Stimulated activated CD4-positive, alpha-beta T cell treated with anti-CD3 and anti-CD28 coated beads, TNF-alpha, amount 100 ng/mL, for 1 hour (primary cell): Measurements from ENCODE around the gene HSPA12A.
"Not testable (repeated sequence)": the region's sequence is repeated elsewhere in the genome, so short reads cannot be mapped to it uniquely, and the experiment has no call there.

Experiments
- DNase-seq, 3 donors: peaks; one replicate each; pipeline ENCODE4 v3.0.0-alpha.2; 2020; ENCODE audit warnings: low read depth in 3 of 3, low spot score in 1 of 3

HSPA12A gene

DNA sequence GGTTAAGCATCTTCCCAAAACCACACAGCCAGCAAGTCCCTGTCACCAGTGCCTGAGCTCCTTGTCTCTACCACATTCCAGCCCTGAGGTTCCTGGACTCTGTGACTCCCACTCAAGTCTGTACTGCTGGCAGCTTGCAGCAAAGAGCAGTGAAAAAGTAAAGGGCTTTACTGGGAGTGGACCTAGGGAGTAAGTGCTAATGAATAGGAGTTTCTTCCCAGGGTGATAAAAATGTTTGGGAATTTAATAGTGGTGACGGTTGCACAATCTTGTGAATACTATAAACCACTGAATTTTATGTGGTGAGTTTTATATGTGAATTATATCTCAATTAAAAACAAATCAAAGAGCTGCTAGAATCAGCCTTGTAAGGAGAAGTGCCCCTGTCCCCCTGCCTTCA lies 22.6 kb downstream of the HSPA12A start:
- no peak for DNase-seq

- no peak for DNase-seq
These were observed 24.3 kb downstream of the HSPA12A start for GRCh38 chr10:116718058-116718457.

DNA sequence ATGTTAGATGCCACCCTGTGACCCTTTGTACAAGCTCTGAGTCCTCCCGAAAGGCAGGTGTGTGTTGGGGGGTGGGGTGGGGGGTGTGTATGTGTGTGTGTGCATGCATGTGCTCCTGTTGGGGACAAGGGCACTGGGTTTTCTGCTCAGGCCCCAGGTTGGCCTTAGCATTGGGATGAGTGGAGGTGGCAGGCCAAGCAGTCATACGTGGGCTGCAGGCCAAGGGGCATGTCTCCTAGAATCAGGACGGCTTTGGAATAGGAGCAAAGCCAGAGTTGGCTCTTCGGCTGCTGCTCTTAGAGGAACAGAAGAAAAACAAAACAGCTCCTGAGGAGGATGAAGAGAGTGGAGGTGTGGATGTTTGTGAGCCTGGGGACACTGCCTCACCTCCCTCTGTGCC lies 26.0 kb downstream of the HSPA12A start:
- DNase-seq: no peak

GRCh38 chr10:116715839-116716377 lies 26.5 kb downstream of the HSPA12A start:
- DNase-seq: no peak

- DNase-seq: no peak
These were observed 27.0 kb downstream of the HSPA12A start for GRCh38 chr10:116715341-116715740.

- DNase-seq: no peak
These were observed 28.5 kb downstream of the HSPA12A start for GRCh38 chr10:116713846-116714245.

DNA sequence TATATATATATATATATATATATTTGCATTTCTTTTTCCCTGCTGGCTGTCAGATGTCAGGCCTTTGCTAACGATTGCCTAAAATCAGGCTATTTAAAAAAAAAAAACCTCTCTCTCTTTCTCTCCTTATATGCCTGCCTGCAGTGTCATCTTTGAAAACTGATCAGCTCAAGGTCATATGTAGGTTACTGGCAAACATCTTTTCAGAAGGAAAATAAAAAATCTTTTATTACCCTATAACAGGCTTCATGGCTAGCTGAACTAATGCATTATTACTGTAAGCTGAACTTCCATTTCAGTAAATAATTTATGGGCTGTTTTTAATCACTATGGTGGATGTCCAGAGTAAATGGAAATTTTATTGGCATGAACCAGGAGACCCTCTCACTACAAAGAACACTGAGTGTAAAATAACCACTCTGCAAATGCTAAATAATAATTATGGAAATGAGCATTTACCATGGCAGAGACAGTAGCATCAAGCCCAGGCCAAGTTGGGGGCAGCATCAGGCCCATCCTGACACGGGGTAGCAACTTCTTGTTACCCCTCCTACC lies 29.3 kb downstream of the HSPA12A start:
- DNase-seq: no peak

DNA sequence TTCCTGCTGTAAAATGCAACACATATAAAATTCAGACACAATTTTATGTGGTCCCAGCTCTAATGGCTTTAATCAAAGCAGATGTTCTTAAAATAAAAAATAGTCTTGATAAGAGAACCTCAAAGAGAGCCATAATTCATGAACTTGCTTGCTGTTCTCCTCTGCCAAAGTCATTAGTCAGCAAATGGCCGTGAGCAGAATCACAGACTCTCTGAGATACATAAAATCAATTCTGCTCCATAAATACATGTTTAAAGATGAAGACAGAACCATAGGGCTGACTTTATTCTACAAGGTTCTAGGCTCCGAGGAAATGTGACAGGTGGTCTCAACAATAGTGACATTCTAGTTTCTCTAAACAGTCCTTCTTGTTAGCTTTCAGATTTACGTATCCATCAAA lies 29.8 kb downstream of the HSPA12A start:
- no peak for DNase-seq

- DNase-seq: not testable (repeated sequence)
These were observed 30.6 kb downstream of the HSPA12A start for GRCh38 chr10:116711803-116712202.

GRCh38 chr10:116710076-116710475 lies 32.3 kb downstream of the HSPA12A start:
- DNase-seq: no peak

GRCh38 chr10:116708877-116709276 lies 33.5 kb downstream of the HSPA12A start:
- no peak for DNase-seq

GRCh38 chr10:116708391-116708821 lies 34.0 kb downstream of the HSPA12A start:
- DNase-seq: no peak

- DNase-seq: no peak
These were observed 34.4 kb downstream of the HSPA12A start for GRCh38 chr10:116707981-116708380.

DNA sequence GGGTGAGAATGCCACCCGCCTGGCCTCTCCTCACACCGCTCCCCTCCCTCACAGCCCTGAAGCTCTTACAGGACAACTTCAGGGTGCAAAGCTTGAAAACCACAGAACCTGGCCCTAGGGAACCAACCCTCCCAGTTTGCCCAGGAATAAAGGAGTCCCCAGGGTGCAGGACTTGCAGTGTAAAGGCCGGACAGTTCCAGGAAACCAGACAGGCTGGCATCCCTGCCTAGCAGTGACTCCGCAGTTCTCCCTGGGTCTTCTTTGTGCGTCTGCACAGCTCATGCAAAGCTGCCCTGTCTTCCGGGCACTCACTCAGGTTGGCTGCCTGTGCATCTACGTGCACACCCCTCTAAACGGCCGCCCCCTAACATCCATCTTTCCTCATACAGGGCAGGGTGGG lies 36.1 kb downstream of the HSPA12A start:
- DNase-seq: no peak

- DNase-seq: no peak
These were observed 36.9 kb downstream of the HSPA12A start for GRCh38 chr10:116705498-116705897.

- DNase-seq: no peak
These were observed 37.4 kb downstream of the HSPA12A start for GRCh38 chr10:116704926-116705325.

GRCh38 chr10:116702165-116702564 lies 40.2 kb downstream of the HSPA12A start:
- no peak for DNase-seq

DNA sequence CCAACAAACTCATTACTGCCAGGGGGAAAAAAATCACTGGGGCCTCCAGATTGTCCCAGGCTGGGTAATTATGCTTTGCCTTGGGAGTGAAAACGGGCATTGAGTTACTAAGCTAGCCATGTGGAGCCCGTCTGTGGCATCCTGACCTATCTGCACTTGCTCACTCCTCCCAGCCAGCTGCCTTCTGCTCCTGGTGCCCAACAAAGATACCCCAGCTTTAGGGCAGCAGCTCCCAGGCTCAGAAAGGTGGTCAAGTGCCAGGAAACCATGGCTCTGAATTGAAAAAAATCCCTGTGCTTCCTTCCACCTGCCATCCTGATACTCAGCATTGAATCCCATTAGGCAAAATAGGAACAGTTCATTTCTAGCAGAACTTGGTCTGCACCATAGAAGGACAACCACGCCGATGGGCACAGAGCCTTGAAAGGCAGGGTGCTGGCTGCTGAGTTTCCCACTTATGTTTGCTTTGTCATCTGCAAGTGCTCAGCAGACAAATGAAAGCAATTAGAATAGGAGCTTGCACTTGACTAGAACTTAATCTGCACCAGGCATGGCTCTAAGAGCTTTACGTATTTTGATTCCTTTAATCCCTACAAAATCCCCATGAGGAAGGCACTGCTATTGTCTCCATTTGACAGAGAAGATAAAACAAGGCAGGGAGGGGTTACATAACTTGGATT lies 42.8 kb downstream of the HSPA12A start:
- no peak for DNase-seq

DNA sequence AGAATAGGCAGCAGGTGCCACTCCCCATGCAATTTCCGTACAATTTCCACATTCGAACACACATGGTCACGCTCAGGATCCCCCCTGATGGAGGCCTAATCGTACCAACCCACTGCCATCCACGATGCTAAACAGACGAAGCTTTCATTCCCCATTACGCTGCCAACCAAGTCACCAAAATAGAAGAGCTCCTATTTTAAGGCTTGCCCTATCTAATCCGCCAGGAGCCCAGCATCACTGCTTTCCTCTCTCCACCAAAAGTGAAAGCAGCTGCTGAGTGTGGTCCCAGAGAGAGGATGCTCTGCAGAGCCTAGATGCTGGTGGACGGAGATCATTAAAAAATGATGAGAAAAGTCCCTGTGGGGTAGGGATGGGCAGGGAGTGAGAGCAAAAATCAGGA lies 43.3 kb downstream of the HSPA12A start:
- DNase-seq: no peak

- no peak for DNase-seq
These were observed 44.0 kb downstream of the HSPA12A start for GRCh38 chr10:116698364-116698763.

GRCh38 chr10:116697816-116698215 lies 44.5 kb downstream of the HSPA12A start:
- DNase-seq: no peak

GRCh38 chr10:116696919-116697318 lies 45.4 kb downstream of the HSPA12A start:
- DNase-seq: no peak

DNA sequence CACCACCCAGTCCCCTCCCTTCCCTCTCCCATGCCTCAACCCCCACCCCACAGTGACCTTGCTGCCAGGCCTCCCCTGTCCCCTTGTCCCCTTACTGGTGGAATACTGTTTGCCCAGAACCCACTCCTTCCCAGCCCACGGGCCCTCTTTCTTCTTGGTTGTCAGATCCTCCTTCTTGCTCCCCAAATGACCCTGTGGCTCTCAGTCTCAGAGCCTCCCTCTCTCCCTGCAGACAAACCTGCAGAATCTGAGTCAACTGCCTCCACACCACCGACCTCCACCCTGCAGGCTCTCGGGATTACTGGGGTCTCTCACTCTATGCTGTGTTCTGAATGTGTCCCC lies 47.5 kb downstream of the HSPA12A start:
- DNase-seq: no peak
